Right lobe of liver (tissue), 4 donors: Measurements from ENCODE around the gene SEC31A.

ENCODE experiments used
- CTCF ChIP-seq, 4 donors: fragments of 200-600 bp in 3 of 4; fragments of 450-650 bp in 1 of 4; IDR thresholded peaks; one replicate each; pipeline versions ENCODE4 v1.5.1 to v1.8.0; 2016 to 2022; ENCODE audit warnings: antibody characterized with exemption in 4 of 4, mild to moderate bottlenecking in 2 of 4
- POLR2A ChIP-seq: fragments of 450-650 bp; IDR thresholded peaks from one replicate; pipeline ENCODE4 v1.6.1; 2017; ENCODE audit warnings: antibody characterized with exemption, mild to moderate bottlenecking
- donor health status: DM: no; HTN: no; CAD: no.
- donor health status: DM: no; HTN: no; CAD: no.
- donor health status: DM: no; HTN: yes; CAD: no.

DNA sequence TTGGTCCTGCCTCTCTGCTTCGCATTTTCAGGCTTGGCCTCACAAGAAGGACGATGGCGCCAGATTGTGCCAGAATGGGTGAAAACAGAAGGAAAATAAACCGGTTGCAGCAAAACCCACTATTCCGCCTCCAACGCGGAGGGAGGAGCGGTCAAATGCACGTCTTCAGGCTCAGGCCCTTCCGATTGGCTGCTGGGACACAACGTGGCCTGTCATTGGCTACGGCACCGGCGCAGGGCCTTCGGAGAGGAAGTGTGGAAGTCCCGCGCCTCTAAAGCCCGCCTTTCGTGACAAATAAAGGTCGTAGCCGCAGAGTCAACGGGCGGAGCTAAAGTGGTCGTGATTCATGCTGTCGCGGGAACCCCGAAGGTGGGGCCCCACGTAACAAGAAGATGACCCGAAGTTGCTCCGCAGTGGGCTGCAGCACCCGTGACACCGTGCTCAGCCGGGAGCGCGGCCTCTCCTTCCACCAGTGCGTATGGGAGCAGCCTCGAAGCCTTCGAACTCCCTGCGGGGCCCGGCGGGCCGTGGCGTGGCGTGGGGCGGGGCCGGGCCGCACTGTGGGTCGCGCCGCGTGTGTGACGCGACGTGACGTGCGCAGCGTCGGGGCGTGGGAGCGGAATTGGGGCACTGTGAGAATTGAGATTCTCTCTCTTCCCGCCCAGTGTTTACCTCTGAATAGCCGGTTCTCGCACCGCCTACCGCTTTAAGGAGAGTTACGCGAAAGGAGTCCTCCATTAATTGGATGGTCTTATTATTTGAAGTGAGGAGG, 9.6 kb upstream of the SEC31A start, which contains the start of gene THAP9:
- TF ChIP-seq CTCF (IDR thresholded peaks at IDR 0.05): no peak
- peak; percentile 62 for TF ChIP-seq POLR2A
